ENCODE data around the gene MARCHF2.

- TF ChIP-seq POU5F1 (IDR thresholded peaks at IDR 0.05; ENCODE audit: borderline replicate concordance, low read depth, low read length, partially characterized antibody) (no peak), NFYB (IDR thresholded peaks at IDR 0.05; ENCODE audit: extremely low read depth, insufficient read length) (no peak)
Observed at GRCh38 chr19:8366961-8367326, 46.2 kb upstream of the MARCHF2 start.
